ENCODE results near the gene GPSM3.
A peak's percentile ranks its signal among the peaks of the same experiment; 100 is the strongest.

Gene GPSM3

GRCh38 chr6:32153564-32154513, 38.6 kb downstream of the GPSM3 start, which contains the start of gene PPT2:
PPT2 (plus strand) TSS chr6:32154141; CDS start chr6:32154595, 454 bp downstream.
- Histone ChIP-seq H3K4me3 (ENCODE audit: low read depth in 1 of 2, low read length in 2 of 2) (peak within 1 kb of the TSS; percentile 61 to 77), H3K27ac (ENCODE audit: low read length) (peak within 1 kb of the TSS; percentile 83), H3K9ac (ENCODE audit: low read depth, low read length) (peak within 1 kb of the TSS; percentile 71), H3K36me3 (ENCODE audit: insufficient read depth, low read length) (peaks cover 35% of the 10 kb centered on the region), H3K4me2 (ENCODE audit: insufficient read depth, low read length) (peak within 1 kb of the TSS; percentile 70), H3K27me3 (ENCODE audit: insufficient read depth, low read length, poor library complexity) (no peaks in the 10 kb centered on the region), H2AFZ (ENCODE audit: low read depth, low read length) (peak within 1 kb of the TSS; percentile 96), H4K20me1 (ENCODE audit: insufficient read depth, low read length) (peaks cover 9% of the 10 kb centered on the region; the same call in 1 of the 2 replicates), H3K9me3 (ENCODE audit: insufficient read depth, low read length, severe bottlenecking) (no peaks in the 10 kb centered on the region), H3K4me1 (ENCODE audit: insufficient read depth, low read length) (peaks cover 25% of the 10 kb centered on the region), H3K79me2 (ENCODE audit: insufficient read depth, low read length) (peaks cover 23% of the 10 kb centered on the region)
- TF ChIP-seq CTCF (IDR thresholded peaks at IDR 0.05; ENCODE audit: borderline replicate concordance, extremely low read depth, low read length, poor library complexity, severe bottlenecking) = peak; percentile 27
- TF ChIP-seq EZH2 (IDR thresholded peaks at IDR 0.05; ENCODE audit: borderline replicate concordance, low read depth, low read length, severe bottlenecking) = no peak
- peak; percentile 86 for ATAC-seq (ENCODE audit: insufficient read depth, low read depth)
- peak; percentile 93 for DNase-seq

GRCh38 chr6:32152769-32153563, 39.5 kb downstream of the GPSM3 start:
- peak overlapping the region; percentile 70 for H3K4me2 ChIP-seq (ENCODE audit: insufficient read depth, low read length)
- peak overlapping the region; percentile 96 for H2AFZ ChIP-seq (ENCODE audit: low read depth, low read length)
- ATAC-seq (ENCODE audit: insufficient read depth, low read depth) (peak; percentile 32), DNase-seq (no peak)
- TF ChIP-seq EZH2 (IDR thresholded peaks at IDR 0.05; ENCODE audit: borderline replicate concordance, low read depth, low read length, severe bottlenecking) (no peak), CTCF (IDR thresholded peaks at IDR 0.05; ENCODE audit: borderline replicate concordance, extremely low read depth, low read length, poor library complexity, severe bottlenecking) (no peak)
- H3K9ac ChIP-seq (ENCODE audit: low read depth, low read length) = peak overlapping the region; percentile 71
- no peaks in the 10 kb centered on the region for H3K9me3 ChIP-seq (ENCODE audit: insufficient read depth, low read length, severe bottlenecking)
- H4K20me1 ChIP-seq (ENCODE audit: insufficient read depth, low read length) = peaks cover 9% of the 10 kb centered on the region; the same call in 1 of the 2 replicates
- H3K79me2 ChIP-seq (ENCODE audit: insufficient read depth, low read length) = peaks cover 23% of the 10 kb centered on the region
- peaks cover 27% of the 10 kb centered on the region for H3K36me3 ChIP-seq (ENCODE audit: insufficient read depth, low read length)
- peaks cover 25% of the 10 kb centered on the region for H3K4me1 ChIP-seq (ENCODE audit: insufficient read depth, low read length)
- peak overlapping the region; percentile 83 for H3K27ac ChIP-seq (ENCODE audit: low read length)
- no peaks in the 10 kb centered on the region for H3K27me3 ChIP-seq (ENCODE audit: insufficient read depth, low read length, poor library complexity)
- peak overlapping the region; percentile 61 to 77; a peak in 3 of 4 replicates for H3K4me3 ChIP-seq (ENCODE audit: low read depth in 1 of 2, low read length in 2 of 2)

- Histone ChIP-seq H3K27ac (ENCODE audit: low read length) (no peak within 1 kb of the TSS), H3K4me1 (ENCODE audit: insufficient read depth, low read length) (peaks cover 25% of the 10 kb centered on the region), H3K9me3 (ENCODE audit: insufficient read depth, low read length, severe bottlenecking) (no peaks in the 10 kb centered on the region), H3K9ac (ENCODE audit: low read depth, low read length) (peak within 1 kb of the TSS; percentile 71; the same call in 1 of the 2 replicates), H3K4me3 (ENCODE audit: low read depth in 1 of 2, low read length in 2 of 2) (no peak within 1 kb of the TSS), H2AFZ (ENCODE audit: low read depth, low read length) (no peak within 1 kb of the TSS), H3K27me3 (ENCODE audit: insufficient read depth, low read length, poor library complexity) (no peaks in the 10 kb centered on the region), H4K20me1 (ENCODE audit: insufficient read depth, low read length) (peaks cover 9% of the 10 kb centered on the region; the same call in 1 of the 2 replicates), H3K79me2 (ENCODE audit: insufficient read depth, low read length) (peaks cover 23% of the 10 kb centered on the region), H3K36me3 (ENCODE audit: insufficient read depth, low read length) (peaks cover 18% of the 10 kb centered on the region), H3K4me2 (ENCODE audit: insufficient read depth, low read length) (peak within 1 kb of the TSS; percentile 70; the same call in 1 of the 2 replicates)
- DNase-seq (no peak), ATAC-seq (ENCODE audit: insufficient read depth, low read depth) (no peak)
- no peak for TF ChIP-seq EZH2 (IDR thresholded peaks at IDR 0.05; ENCODE audit: borderline replicate concordance, low read depth, low read length, severe bottlenecking)
- no peak for TF ChIP-seq CTCF (IDR thresholded peaks at IDR 0.05; ENCODE audit: borderline replicate concordance, extremely low read depth, low read length, poor library complexity, severe bottlenecking)
Measured at GRCh38 chr6:32151863-32152768, 40.3 kb downstream of the GPSM3 start, which contains the start of gene PRRT1. PRRT1 (minus strand) TSS chr6:32151939; CDS start chr6:32151827, 112 bp downstream.

Data from DND-41 (cell line).